Ishikawa (cell line): Measurements from ENCODE around the gene MAGEB5.

ENCODE experiments used
- CEBPB ChIP-seq: IDR thresholded peaks from 2 replicates; pipeline ENCODE4 v1.6.1; 2012
- CREB1 ChIP-seq: IDR thresholded peaks from 2 replicates; pipeline ENCODE4 v1.6.1; 2012; ENCODE audit warnings: low read depth
- EGR1 ChIP-seq: IDR thresholded peaks from 2 replicates; pipeline ENCODE4 v1.6.1; 2012
- EP300 ChIP-seq: IDR thresholded peaks from 2 replicates; pipeline ENCODE4 v1.6.1; 2012; ENCODE audit warnings: borderline replicate concordance
- FOXM1 ChIP-seq: IDR thresholded peaks from 2 replicates; pipeline ENCODE4 v1.6.1; 2012; ENCODE audit warnings: low read depth, borderline replicate concordance
- MAX ChIP-seq: IDR thresholded peaks from 2 replicates; pipeline ENCODE4 v1.6.1; 2012
- NFIC ChIP-seq: IDR thresholded peaks from 2 replicates; pipeline ENCODE4 v1.6.1; 2012
- RAD21 ChIP-seq: IDR thresholded peaks from 2 replicates; pipeline ENCODE4 v1.6.1; 2012; ENCODE audit warnings: low read depth
- REST ChIP-seq: IDR thresholded peaks from 2 replicates; pipeline ENCODE4 v1.6.1; 2012; ENCODE audit warnings: low read depth, mild to moderate bottlenecking
- TAF1 ChIP-seq: IDR thresholded peaks from 2 replicates; pipeline ENCODE4 v1.6.1; 2012; ENCODE audit warnings: low read depth, mild to moderate bottlenecking
- TCF12 ChIP-seq: IDR thresholded peaks from 2 replicates; pipeline ENCODE4 v1.6.1; 2012; ENCODE audit warnings: low read depth
- USF1 ChIP-seq: IDR thresholded peaks from 2 replicates; pipeline ENCODE4 v1.6.1; 2012
- YY1 ChIP-seq: IDR thresholded peaks from 2 replicates; pipeline ENCODE4 v1.6.1; 2012; ENCODE audit warnings: low read depth
- ZBTB7A ChIP-seq: IDR thresholded peaks from 2 replicates; pipeline ENCODE4 v1.6.1; 2012; ENCODE audit warnings: low read depth

GRCh38 chrX:26208012-26208411, 8.0 kb upstream of the MAGEB5 start:
- TF ChIP-seq MAX (no peak), EP300 (no peak), ZBTB7A (no peak), TAF1 (no peak), RAD21 (no peak), NFIC (no peak), TCF12 (no peak), YY1 (no peak), EGR1 (no peak), CEBPB (no peak), REST (no peak), CREB1 (no peak), FOXM1 (no peak), USF1 (no peak)
